IPS-18c (cell line): ENCODE results near the gene TNKS1BP1.

ENCODE experiments used
- H3K4me3 ChIP-seq: 2 replicates; pipeline ENCODE4 v1.7.0; 2013; ENCODE audit warnings: low read depth, mild to moderate bottlenecking, low read length, moderate library complexity; ENCODE audit not compliant: insufficient read depth
- H3K9me3 ChIP-seq: one replicate; pipeline ENCODE4 v1.6.1; 2013; ENCODE audit warnings: mild to moderate bottlenecking, low read length, moderate library complexity; ENCODE audit not compliant: control insufficient read depth, insufficient read depth

The TNKS1BP1 gene

GRCh38 chr11:57357310-57357709, 32.6 kb upstream of the TNKS1BP1 start:
- H3K4me3 ChIP-seq = no peak overlapping the region
- H3K9me3 ChIP-seq = no peaks in the 10 kb centered on the region

- Histone ChIP-seq H3K4me3 (no peak overlapping the region), H3K9me3 (no peaks in the 10 kb centered on the region)
Measured at GRCh38 chr11:57356268-57356667, 31.5 kb upstream of the TNKS1BP1 start.

- H3K9me3 ChIP-seq = no peaks in the 10 kb centered on the region
Measured at GRCh38 chr11:57354699-57355098, 29.9 kb upstream of the TNKS1BP1 start.

DNA sequence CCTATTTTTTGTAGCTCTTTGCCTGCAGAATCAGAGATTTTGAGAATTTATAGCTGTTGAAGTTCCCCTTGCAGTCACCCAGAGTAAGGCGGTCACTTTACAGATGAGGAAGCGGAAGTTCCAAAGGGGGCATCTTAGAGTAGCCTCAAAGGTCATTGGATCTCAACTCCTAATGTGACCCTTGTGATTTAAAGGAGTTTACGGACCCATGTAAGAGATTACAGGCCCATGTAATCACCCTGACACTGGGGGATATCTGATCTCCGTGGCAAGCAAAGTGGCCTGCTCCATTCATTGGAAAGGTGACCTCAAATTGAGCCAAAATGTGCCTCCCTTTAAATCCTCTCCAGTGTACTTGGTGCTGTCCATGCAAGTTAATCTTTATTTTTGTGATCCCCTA, 29.1 kb upstream of the TNKS1BP1 start:
- no peaks in the 10 kb centered on the region for H3K9me3 ChIP-seq
- H3K4me3 ChIP-seq = no peak overlapping the region

More at GRCh38 chr11:57354699-57355098, 29.9 kb upstream of the TNKS1BP1 start:
- H3K4me3 ChIP-seq = no peak overlapping the region

GRCh38 chr11:57353446-57353845, 28.7 kb upstream of the TNKS1BP1 start:
- no peak overlapping the region for H3K4me3 ChIP-seq
- no peaks in the 10 kb centered on the region for H3K9me3 ChIP-seq

GRCh38 chr11:57353036-57353435, 28.3 kb upstream of the TNKS1BP1 start:
- H3K4me3 ChIP-seq = no peak overlapping the region
- H3K9me3 ChIP-seq = no peaks in the 10 kb centered on the region

DNA sequence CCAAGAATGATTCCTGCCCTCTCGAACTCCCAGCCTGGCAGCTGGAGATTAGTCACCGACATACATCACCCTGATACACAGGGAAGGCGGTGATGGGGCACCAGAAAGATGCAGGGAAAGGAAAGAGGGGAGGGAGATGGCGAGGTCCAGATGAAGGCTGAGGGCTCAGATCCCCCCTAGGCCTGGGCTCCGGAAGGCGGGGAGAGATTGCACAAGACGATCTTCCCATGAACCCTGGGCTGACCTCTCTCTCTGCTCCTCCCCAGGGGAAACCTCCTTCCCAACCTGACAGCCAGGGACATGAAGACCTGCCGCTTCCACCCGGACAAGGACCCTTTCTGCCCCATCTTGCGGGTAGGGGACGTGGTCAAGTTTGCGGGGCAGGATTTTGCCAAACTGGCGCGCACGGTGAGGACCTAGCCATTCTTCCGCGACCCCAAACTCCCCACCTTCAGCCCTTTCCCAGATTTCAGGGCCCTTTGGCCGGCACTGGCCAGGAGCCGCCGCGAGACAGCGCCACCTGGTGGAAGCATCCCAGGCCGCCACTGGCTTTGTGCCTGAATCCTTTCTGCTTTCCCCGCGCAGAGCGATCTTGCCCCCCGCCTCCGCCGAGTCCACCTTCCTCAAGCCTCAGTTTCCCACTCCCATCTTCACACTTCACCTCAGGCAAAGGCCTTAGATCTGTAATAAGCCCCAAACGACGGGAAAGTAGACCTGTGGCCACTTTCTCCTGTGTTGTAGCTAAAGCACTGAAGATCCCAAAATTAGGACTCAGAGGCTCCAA, 24.9 kb upstream of the TNKS1BP1 start:
- Histone ChIP-seq H3K9me3 (no peaks in the 10 kb centered on the region), H3K4me3 (peak overlapping the region; percentile 10; the same call in 1 of the 2 replicates)

DNA sequence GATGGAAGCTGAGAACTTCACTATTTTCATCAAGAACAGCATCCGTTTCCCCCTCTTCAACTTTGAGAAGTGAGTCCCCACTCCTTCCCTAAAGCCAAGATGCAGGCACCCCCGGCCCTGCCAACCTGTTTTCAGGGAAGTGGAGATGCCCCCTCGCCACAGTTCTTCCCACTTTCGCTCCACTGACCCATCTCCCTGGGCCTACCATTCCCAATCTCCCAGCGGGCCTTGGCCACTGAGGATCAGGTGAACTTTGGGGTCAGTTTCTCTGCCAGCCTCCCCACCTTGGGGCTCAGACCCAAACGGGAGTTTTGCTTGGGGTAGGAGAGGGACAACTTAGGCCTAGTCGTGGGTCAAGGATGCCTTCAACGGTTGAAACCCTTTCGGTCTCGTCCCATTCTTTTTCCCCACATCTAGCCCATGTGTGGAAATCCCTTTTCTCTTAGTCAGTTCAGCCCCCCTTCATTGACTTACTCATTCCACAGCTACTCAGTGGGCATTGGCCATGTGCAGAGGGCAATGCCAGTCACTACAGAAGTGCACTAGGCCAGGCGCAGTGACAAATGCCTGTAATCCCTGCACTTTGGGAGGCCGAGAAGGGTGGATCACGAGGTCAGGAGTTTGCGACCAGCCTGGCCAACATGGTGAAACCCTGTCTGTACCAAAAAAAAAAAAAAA, 24.0 kb upstream of the TNKS1BP1 start:
- no peak overlapping the region for H3K4me3 ChIP-seq
- H3K9me3 ChIP-seq = no peaks in the 10 kb centered on the region

DNA sequence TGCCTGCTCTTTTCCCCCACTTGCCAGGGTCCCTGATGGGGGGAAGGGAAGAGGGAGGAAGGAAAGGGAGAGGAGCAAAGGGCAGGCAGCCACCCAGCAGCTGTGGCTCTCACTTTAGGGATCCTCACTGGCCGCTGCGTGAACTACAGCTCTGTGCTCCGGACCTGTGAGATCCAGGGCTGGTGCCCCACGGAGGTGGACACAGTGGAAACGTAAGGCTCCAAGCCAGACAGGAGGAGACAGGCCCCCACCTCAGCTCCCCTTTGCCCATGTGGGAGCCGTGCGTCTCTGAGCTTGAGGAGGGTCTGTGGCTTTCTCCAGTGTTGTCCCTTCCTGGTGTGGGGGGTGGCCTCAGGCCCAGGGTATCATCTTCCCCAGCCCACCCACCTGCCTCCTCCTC, 23.3 kb upstream of the TNKS1BP1 start:
- Histone ChIP-seq H3K9me3 (no peaks in the 10 kb centered on the region), H3K4me3 (no peak overlapping the region)

DNA sequence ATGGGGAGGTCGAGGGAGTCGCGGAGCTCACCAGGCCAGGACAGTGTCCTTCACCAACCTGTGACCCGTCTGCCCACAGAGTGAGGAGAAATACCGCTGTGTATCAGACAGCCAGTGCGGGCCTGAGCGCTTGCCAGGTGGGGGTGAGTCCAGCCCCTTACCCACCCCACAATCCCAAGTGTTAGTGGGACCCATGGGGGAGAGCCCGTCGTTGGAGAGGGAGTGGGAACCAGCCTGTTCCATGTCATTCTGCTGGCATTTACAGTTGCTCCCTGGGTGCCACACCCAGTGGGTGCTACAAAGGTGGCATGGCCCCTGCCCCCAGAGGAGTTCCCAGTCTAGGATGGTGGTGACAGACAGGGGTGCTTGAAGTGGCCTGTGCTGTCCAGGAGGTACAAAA, 22.6 kb upstream of the TNKS1BP1 start:
- H3K4me3 ChIP-seq = no peak overlapping the region
- H3K9me3 ChIP-seq = no peaks in the 10 kb centered on the region

DNA sequence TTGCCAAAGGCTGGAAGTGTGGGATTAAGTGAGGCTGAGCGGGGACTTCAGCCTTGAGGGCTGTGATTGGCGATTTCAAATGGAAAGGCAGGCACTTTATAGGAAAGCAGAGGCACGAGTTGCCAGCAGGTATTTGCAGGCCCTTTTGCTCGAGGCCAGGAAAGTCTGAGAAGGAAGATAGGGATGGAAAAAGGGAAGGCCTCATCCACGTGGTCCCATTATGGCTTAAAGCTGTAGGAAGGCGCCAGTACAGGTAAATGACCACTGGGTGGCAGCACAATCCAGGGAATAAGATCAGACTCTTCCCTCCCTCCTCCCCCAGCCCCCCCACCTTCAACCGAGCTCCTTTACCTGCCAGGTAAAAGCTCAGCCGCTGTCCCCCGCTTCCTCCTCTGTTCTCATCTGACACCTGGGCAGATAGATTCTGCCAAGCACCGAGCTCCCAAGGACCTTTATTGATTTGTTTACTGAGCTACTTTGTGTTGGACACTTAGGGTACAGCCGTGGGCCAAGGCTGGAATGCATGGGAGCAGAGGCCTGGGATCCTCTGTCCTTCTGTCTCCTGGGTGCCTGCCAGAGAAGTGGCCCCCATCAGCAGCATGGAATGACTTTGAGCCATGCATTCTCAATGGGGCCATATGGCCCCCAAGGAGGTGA, 20.9 kb upstream of the TNKS1BP1 start:
- no peak overlapping the region for H3K4me3 ChIP-seq
- no peaks in the 10 kb centered on the region for H3K9me3 ChIP-seq

DNA sequence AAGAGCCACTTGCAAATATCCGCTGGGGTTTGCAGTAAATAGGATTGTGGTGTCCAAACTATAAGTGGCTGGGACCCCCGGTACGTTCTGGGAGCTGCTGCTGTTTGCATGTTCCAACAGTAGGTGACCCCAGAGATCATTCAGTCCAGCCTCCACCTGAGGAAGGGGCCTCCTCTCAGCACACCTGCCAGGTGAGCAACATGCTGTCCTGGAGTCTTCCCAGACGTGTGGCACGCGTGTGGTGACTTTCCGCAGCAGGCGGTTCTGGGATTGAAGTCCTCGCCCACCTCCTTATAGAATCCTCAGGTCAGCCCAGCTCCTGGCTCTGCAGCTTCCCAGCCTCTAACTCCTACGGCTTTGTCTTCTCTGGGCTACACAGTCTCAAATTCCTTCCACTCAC, 20.1 kb upstream of the TNKS1BP1 start:
- H3K9me3 ChIP-seq = no peaks in the 10 kb centered on the region
- H3K4me3 ChIP-seq = no peak overlapping the region

GRCh38 chr11:57343825-57344224, 19.1 kb upstream of the TNKS1BP1 start:
- Histone ChIP-seq H3K9me3 (no peaks in the 10 kb centered on the region), H3K4me3 (no peak overlapping the region)

DNA sequence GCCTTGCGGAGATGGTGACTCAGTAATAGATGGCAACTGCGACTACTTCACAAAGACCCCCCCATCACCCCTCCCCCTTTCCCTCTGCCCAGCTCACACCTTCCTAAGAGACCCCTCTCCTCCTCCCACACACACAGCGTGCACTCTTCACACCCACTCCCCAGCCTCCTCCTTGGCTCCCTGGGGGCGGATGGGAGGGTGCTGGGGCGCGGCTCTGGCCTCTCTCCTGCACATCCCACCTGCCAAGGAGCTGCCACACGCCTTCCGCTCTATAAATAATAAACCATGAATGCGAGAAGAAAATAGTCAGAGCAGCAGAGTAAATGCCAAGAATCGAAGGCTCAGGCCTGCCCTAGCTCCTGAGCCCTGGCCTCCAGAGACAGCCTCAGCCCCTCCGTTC, 17.9 kb upstream of the TNKS1BP1 start:
- Histone ChIP-seq H3K9me3 (no peaks in the 10 kb centered on the region), H3K4me3 (no peak overlapping the region)

DNA sequence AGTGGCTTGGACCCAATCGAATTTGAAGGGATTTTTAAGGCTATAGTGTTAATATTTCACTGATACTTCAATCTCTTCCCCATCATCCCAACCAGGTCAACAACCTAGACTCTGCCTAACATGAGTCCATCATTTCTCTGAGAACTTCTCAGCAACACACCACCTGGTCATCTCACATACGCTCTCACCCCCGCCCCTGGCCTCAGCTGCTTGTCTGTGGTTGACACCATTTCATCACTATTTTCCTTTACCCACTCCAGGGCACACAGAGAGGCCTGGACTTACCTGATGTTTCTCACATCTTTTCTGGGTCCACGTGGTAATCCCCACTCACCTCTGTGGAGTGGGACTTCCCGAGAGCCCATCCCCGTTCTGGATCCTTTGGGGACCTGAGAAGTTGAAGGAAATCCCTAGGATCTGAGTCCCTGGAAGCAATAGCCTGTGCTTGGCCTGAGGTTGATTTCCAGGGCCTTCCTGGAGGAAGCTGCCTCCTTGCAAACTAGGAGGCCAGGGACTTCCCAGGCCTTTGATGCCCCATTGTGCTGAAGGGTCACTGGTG, 16.6 kb upstream of the TNKS1BP1 start:
- H3K4me3 ChIP-seq = no peak overlapping the region
- H3K9me3 ChIP-seq = no peaks in the 10 kb centered on the region

DNA sequence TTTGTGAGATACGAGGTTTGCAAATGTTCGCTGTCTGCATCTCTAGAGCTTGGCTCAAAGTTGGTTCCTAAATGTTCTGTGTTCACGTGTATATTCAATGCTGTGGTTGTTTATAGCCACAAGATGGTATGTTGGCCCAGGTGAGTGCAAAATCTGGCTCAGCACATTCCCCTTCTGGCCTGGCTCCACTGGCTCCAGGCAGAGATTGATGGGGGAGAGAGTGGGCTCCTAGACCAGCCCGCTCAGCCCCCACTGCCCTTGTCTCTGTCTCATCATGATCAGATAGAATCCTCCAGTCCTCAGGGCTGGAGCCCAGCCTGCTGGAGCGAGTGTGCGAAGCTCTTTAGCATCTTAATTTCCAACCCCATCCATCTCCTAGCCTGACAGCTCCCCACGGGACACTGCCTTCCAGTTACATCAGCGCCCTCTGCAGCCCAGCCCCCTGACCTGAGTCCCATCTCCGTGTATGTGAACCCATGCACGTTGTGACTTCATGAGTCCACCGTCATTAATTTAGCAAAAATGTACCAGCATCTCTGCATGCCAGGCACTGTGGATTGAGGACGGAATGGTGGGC, 15.4 kb upstream of the TNKS1BP1 start:
- no peaks in the 10 kb centered on the region for H3K9me3 ChIP-seq
- H3K4me3 ChIP-seq = peak overlapping the region; percentile 9; the same call in 1 of the 2 replicates

DNA sequence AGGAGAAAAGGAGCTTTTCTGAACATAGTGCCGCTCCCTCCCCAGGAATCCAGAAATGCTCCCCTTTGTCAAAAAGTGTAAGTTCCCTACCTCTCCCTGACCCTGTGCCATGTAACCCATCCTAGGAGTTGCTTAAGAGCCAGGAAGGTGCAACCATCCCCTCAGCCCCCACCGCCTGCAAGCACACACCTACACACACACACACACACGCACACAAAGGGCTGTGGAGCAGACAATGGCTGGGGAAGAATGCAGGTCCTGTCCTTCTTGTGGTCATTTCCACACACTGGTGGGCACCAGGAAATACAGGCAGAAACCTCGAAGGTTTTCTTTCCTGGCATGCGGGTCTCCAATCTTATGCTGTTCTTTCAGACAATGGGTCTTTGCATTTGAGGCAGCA, 14.6 kb upstream of the TNKS1BP1 start:
- Histone ChIP-seq H3K9me3 (no peaks in the 10 kb centered on the region), H3K4me3 (no peak overlapping the region)
